DOHH2 (cell line): ENCODE data around the gene SYCP1.

Experiments
- EZH2phosphoT487 ChIP-seq: fragments of 200-600 bp; sonication (generic); IDR thresholded peaks from 2 replicates; pipeline ENCODE4 v1.6.1; 2017; ENCODE audit warnings: borderline replicate concordance, mild to moderate bottlenecking, antibody characterized with exemption, low read length, moderate library complexity, mixed read lengths
- TF ChIP-seq, protein P1 (sequence below): fragments of 200-600 bp; sonication (generic); IDR thresholded peaks from one replicate; pipeline ENCODE4 v1.5.1; 2014; ENCODE audit warnings: antibody characterized with exemption, mild to moderate bottlenecking, low read depth, low read length; ENCODE audit not compliant: poor library complexity, severe bottlenecking

- TF ChIP-seq, protein P1, sequence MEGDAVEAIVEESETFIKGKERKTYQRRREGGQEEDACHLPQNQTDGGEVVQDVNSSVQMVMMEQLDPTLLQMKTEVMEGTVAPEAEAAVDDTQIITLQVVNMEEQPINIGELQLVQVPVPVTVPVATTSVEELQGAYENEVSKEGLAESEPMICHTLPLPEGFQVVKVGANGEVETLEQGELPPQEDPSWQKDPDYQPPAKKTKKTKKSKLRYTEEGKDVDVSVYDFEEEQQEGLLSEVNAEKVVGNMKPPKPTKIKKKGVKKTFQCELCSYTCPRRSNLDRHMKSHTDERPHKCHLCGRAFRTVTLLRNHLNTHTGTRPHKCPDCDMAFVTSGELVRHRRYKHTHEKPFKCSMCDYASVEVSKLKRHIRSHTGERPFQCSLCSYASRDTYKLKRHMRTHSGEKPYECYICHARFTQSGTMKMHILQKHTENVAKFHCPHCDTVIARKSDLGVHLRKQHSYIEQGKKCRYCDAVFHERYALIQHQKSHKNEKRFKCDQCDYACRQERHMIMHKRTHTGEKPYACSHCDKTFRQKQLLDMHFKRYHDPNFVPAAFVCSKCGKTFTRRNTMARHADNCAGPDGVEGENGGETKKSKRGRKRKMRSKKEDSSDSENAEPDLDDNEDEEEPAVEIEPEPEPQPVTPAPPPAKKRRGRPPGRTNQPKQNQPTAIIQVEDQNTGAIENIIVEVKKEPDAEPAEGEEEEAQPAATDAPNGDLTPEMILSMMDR: no peak
- no peak for TF ChIP-seq EZH2phosphoT487
Observed at GRCh38 chr1:114901814-114902213, 47.2 kb downstream of the SYCP1 start.
